ENCODE results near the gene CRTC2.

The CRTC2 gene

DNA sequence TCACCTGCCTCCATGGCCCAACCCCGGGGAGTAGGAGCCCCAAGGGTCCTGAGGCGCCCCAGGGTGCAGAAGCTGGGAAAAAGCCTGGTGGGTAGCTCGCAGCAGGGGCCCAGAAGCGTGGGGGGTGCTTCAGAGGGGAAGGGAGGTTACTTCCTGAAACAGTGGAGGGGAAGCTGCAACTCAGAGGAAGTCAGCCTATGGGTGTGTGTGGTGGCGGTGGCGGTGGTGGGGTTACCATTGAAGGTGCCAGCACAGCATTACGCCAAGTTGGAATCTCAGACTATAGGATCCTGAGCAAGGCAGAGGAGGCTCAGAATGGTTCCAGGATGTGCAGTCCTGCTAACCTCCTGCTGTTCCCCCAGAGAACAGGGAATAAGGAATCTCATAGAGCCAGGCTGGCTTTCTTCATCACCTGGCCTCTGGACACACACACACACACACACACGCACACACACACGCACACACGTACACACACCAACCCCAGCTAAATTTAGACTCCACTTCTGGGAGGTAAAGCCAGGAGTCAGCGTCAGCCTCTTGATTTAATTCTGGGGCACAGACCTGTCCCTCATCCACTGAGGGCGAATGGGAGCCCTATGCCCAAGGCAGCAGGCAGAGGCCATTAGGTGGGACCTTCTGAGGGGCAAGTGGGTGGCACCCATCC is 13.1 kb downstream of the CRTC2 start:
- DNase-seq = peak; percentile 72

GRCh38 chr1:153944827-153945117 is 13.6 kb downstream of the CRTC2 start:
- DNase-seq = no peak

DNA sequence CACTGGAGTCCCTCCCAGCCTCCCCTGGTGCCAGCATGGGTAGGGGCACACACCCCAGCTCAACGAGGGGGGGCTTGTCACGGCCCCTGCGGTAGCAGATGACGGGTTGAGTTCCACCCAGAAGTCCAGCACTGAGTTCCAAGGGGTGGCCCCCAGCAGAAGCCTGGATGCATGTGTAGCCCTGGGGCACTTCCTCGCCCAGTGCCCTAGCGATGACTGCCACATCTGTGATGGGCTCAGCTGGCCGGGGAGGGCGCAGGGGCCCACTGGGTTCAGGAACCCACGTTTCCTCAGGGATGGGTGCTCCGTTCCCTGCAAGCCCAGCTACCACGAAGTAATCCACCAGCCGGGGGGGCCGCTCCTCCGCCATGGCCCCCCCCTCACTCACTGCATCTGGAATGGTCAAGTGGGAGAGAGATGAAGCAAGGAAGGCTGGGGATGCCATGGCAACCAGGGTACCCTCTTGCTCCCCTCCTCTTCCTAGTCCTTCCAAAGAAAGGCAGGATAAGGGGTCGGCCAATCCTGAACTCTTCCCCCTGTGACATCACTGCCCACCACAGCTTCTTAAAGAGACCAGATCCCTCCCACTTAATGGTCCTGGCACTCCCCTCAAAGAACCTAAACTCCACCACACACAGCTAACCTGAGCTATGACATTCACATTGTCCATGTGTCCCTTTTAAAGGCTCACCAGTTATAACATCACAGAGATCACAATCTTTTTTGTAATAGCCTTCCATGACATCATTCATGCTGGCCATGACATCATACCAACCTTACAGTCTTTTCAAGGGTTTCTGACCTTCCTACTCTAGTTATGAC is 14.2 kb downstream of the CRTC2 start:
- DNase-seq = no peak

- DNase-seq = no peak
These were observed 15.5 kb downstream of the CRTC2 start for GRCh38 chr1:153942766-153943549.

DNA sequence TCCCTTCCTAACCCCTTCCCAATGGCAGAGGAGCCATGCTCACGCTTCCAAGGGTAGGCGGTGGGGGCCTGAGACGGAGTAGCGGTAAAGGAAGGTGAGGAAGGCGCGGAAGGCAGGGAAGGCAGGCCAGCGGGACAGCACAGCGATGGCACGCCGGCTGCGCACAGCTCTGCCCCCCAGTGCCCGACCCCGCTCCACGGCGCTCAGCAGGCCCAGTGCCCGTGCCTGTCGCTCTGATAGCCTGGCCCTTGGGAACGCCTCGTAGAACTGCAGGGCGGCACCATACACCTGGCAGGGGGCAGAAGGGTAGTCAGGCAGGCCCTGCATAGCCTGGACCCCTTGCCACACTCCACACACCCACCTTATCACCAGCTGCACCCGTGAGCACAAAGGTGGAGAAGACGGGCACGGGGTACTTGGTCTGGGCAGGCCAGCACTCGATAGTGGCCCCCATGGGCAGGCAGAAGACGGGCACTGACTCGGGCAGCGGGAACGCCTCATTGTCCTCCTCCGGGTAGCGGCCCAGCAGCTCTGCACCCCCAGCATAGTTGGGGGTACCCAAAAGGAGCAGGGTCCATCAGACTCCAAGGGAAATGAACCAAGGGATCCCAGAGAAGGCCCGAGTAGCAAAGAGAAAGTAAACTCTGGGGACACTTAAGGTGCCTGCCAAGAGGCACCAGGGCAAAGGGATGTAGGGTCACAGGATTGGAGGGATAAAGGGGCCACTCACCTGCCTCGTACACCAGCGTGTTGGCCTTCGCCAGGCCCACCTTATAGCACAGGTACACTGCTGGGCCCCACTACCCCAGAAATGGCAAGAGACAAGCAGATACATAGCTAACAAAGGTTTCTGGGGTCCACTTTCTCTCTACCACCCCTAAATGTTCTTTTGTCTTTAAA is 16.3 kb downstream of the CRTC2 start:
- no peak for DNase-seq

GRCh38 chr1:153940756-153941155 is 17.7 kb downstream of the CRTC2 start:
- DNase-seq = no peak

- DNase-seq = no peak
These were observed 18.9 kb downstream of the CRTC2 start for GRCh38 chr1:153939476-153939875.

DNA sequence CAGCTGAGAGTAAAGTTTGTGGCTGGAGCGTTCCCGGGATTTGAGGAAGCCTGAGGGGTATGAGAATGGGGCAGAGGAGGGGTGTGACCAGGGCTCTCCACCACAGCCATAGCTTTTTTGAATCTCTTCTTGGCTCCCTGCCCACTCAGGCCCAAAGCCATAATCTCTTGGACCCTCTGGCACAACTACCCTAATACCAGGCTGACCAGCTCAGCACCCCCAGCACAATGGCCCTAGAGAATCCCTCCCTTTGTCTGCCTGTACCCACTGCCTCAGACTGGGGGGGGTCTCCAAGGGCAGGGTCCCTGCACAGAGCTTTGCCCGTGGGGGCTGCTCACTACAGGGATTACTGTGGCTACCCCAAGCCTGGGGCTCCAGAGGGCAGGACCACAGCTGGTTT is 19.4 kb downstream of the CRTC2 start:
- no peak for DNase-seq

DNA sequence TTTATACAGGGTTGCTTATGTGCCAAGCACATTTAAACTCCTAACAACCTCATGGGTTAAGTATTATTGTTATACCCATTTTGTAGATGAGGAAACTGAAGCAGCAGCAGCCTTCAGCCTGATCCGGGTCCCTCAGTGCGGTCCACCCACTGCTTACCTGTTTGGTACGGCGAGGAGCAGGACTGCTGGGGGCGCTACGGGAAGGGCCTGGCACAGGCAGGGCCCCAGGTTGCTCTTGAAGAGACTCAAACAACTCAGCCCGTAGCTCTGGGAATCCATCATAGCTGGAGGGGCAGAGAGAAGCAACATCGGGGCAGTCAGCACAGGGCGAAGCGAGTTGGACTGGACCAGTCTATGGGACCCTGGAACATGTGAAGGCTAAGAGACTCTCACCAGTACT is 21.1 kb downstream of the CRTC2 start:
- DNase-seq = no peak

GRCh38 chr1:153936011-153936802 is 22.2 kb downstream of the CRTC2 start:
- DNase-seq = no peak

DNA sequence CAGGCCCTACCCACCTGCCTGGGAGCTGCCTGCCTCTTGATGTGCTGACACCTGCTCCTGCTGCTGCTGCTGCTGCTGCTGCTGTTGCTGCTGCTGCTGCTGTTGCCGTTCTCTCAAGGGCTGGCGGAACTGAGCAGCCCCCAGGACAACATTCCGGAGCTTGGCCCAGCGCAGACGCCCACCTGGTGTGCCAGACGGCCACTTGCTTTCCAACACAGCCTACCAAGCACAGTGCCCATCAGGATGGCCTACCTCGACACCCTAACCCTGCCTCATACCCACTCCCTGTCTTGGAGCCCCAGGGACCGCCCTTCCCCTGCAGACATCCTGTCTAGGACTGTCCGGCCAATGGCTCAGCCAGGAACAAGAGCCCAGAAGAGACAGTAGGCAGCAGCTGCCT is 23.7 kb downstream of the CRTC2 start:
- DNase-seq = no peak

GRCh38 chr1:153933955-153934354 is 24.5 kb downstream of the CRTC2 start:
- DNase-seq = no peak

DNA sequence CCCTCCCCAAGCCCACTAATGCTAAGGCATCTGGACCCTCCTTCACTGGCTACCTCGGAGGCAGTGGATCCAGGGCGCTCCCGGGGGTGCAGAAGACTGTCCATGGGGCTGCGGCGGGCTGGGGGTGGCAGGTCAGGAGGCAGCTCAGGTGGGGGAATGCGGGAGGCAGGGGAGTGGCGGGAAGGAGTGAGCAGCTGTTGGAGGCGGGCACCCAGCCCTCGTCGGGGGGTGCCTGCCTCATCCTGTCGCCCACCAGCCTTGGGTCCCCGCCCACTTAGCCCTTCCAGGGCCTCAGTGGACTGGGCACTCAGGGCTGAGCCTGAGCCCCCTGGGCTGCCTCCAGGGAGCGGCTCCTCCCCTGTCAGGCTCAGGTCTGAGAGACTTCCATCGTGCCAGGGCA is 25.0 kb downstream of the CRTC2 start:
- DNase-seq = no peak

DNA sequence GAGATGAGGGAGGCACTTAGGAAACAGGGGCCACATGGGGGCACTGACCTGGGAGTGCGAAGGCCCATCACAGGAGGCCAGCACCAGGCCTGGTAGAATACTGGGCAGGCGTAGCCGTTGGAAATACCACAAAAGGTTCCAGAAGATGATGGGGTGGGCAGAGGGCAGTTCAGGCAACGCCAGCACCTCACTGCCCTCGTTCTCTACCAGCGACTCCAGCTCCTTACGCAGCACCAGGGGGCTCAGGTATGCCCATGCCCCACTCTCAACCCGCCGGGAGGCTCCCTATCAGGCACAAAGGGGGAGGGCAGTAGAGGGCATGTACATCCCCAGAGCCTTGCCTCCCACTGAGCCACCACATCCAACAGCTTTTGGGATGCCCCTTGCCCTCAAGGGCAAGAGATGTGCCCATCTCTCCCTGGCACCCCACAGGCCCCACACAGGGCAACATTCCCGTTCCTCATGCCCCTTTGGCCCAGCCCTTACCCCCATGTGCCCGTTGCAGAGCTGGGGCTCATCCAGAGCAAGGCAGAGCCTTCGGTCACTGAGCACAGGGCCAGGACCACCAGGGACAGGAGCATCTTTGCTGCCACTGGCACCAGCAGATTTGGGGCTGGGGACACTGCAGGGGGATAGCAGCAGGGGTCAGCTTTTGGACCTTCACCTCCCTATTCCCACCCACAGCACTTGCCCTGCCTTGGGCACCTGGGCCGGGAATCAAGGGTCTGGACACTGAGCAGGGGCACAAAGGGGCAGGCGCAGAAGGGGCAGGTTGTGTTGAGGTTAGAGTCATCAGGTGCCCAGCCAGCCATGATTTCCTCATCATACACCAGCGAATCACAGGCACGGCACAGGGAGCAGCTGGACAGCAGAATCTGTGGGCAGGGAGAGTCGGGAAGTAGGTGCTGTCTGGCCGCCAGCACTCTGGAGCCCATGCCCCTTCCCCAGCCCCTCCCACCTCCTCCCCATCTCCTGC is 26.0 kb downstream of the CRTC2 start:
- DNase-seq = no peak

- no peak for DNase-seq
These were observed 28.1 kb downstream of the CRTC2 start for GRCh38 chr1:153929981-153930948.

DNA sequence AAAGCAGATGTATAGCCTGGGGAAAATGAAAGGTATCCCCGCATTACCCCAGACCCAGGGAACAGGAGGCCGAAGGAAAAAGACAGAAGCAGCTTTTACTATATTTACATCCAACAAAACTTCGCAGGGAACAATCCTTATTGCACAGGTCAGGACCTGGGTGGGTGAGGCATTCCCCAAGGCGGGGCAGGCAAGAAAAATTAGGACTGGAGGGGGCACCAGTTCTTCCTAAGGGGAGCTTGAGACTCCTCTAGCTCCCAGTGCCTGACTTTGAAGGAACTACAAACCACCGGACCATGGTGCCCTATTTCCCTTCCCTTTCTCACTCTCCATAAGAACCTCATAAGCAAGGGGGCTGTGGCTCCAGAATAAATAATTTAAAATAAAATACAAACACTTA is 29.0 kb downstream of the CRTC2 start:
- no peak for DNase-seq

DNA sequence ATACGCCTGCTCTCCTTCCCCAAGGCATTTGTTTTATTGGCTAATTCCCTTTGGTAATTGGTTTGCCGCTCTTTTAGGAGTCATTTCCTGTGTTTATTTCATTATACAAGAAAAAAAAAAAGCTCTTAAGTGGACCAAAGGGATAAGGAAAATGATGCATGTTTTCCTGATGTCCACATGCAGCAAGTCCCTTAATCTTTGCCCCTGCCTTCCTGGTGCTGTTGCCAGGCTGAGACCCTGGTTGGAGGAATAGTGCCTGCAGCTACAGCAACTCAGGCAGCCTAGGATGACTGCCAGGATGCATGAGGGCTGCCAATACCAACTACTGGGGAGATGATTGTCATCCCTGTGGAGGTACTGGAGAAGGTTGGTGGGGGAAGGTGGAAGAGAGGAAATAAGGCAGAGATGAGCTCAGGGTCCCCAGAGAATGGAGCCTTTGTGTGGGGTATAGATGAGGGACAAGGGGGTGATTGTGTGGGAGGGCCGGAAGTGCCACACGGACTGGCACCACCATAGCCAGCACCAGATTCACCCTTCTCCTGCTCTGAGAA is 29.5 kb downstream of the CRTC2 start:
- no peak for DNase-seq

DNA sequence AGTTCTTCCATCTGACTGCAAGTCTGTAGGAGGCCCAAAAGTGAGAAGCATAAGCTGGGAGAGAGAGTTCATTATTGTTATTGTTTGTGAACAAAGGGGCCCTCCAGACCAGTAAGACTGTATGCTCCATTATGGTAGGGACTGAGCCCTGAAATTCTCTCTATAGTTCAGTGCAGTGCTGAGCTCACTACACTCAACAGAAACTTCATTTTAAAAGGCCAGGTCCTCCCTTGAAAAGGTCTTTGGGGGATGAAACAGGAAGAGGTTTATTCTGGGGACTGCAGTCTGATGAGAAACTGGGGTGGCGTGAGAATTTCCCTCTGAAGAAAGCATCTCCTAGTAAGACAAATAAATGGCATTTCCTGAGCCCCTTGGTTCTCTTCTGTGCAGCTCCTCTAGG is 30.2 kb downstream of the CRTC2 start:
- DNase-seq = no peak

- no peak for DNase-seq
These were observed 32.0 kb downstream of the CRTC2 start for GRCh38 chr1:153926405-153926804.

Measured in activated CD4-positive, alpha-beta T cell treated with anti-CD3 and anti-CD28 coated beads, Interleukin-2, amount 50 U/mL, for 1 hour (primary cell).